Sigmoid colon (tissue), 4 donors: ENCODE measurements around the gene IRF2.

Experiments used
- POLR2A ChIP-seq, 2 donors: fragments of 450-650 bp; IDR thresholded peaks; one replicate each; pipeline ENCODE4 v1.6.1; 2016; ENCODE audit warnings: antibody characterized with exemption in 2 of 2, mild to moderate bottlenecking in 2 of 2, moderate library complexity in 2 of 2
- POLR2AphosphoS5 ChIP-seq, 4 donors: sonication (generic); formaldehyde crosslinking; IDR thresholded peaks; one replicate each; pipeline ENCODE4 v1.6.1; 2017; ENCODE audit warnings: antibody characterized with exemption in 4 of 4

DNA sequence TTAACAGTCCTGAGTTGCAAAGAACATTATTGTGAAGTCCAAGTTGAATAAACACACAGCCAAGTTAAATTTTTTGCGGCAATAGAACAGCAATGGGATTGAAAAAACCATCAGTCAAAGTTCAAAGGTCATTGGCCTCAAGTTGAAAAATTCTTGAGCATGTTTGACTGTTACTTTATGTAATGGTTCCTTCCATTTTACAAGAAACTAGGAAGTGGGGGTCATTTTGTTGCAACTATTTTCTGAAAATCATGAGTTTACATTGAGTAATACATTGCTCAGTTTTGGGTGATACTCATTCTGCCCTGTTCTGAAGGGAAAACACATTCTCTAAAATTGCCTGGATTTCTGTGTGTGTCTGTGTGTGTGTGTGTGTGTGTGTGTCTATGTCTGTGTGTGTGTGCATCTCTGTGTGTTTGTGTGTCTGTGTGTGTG, 5.2 kb upstream of the IRF2 start:
- no peak for TF ChIP-seq POLR2AphosphoS5 (IDR thresholded peaks at IDR 0.05)
- no peak for TF ChIP-seq POLR2A (IDR thresholded peaks at IDR 0.05)
